ENCODE results near the gene PCDH1.

The PCDH1 gene

GRCh38 chr5:141808857-141809256, 69.4 kb downstream of the PCDH1 start:
- no peak for DNase-seq (ENCODE audit: low spot score)

GRCh38 chr5:141807732-141808131, 70.5 kb downstream of the PCDH1 start:
- DNase-seq (ENCODE audit: low spot score), result no peak

- no peak for DNase-seq (ENCODE audit: low spot score)
Measured at GRCh38 chr5:141807329-141807728, 70.9 kb downstream of the PCDH1 start.

- DNase-seq (ENCODE audit: low spot score), result no peak
Measured at GRCh38 chr5:141806626-141807025, 71.6 kb downstream of the PCDH1 start.

- no peak for DNase-seq (ENCODE audit: low spot score)
Measured at GRCh38 chr5:141805874-141806595, 72.2 kb downstream of the PCDH1 start.

- DNase-seq (ENCODE audit: low spot score), result no peak
Measured at GRCh38 chr5:141804475-141804874, 73.7 kb downstream of the PCDH1 start.
